ENCODE data around the gene CALML6.

The CALML6 gene

DNA sequence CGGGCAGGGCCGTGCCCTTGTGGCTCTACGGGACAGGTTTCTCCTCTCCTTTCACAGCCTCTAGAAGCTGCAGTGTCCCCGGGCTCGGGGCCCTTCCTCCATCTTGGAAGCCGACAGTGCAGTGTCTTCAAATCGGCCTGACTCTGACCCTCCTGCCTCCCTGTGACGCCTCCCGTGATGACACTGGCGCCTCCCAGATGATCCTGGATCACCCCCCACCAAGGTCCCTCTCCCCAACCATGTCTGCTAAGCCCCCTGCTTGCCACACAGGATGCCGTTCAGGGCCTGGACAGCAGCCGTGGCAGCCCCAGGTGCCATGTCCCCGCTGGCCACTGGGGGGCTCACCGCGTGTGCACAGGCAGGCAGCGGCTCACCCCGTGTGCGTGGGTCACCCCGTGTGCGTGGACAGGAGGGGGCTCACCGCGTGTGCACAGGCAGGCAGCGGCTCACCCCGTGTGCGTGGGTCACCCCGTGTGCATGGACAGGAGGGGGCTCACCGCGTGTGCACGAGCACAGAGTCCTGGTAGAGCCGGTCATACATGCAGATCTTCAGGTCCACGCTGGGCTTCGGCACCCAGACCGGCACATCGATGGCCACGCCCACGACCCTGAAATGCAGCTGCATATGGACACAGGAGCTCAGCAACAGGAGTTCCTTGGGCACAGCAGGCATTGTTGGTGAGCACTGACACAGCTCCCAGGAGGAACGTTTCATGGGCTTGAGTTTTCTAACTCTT, 28.9 kb downstream of the CALML6 start:
- peak in 1 of 2 donors; percentile 46 for DNase-seq

DNA sequence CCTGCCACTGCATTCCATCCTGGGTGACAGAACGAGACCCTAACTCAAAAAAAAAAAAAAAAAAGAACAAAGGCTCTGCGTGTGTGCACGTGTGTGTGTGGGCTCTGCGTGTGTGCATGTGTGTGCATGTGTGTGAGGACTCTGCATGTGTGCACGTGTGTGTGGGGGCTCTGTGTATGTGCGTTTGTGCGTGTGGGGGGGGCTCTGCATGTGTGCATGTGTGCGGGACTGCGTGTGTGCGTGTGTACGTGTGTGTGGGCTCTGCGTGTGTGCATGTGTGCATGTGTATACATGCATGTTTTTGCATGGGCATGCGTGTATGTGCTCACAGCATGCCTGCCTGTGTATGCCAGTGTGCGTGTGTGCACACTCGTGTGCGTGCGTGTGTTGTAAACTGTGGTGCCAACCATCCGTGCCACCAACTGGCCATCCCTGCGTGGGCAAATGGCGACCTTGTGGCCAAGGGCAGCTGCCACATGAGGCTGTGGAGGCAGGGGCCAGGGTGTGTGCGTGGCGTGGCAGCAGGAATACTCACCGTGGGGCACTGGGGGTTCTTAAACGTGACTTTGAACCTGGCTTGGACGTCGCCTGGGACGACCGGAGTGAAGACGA, 30.8 kb downstream of the CALML6 start:
- no peak for DNase-seq

DNA sequence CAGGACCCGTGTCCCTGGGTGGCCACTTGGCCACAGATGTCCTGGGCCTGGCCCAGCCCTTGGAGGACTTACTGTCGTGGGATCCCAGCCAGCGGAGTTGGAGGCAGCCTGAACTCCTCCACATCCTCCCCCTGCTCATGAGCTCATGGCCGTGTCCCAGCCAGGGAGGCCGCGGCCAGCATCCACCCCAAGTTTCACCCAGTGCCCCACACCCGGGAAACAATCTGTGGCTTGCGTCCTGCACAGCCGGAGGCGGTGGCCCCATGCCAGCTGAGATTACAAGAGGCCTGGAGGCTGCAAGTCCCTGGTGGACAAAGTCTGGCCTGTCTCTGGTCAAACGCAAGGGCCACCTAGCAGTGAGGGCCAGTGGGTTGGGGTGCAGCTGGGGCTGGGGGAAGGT, 31.5 kb downstream of the CALML6 start:
- no peak for DNase-seq

DNA sequence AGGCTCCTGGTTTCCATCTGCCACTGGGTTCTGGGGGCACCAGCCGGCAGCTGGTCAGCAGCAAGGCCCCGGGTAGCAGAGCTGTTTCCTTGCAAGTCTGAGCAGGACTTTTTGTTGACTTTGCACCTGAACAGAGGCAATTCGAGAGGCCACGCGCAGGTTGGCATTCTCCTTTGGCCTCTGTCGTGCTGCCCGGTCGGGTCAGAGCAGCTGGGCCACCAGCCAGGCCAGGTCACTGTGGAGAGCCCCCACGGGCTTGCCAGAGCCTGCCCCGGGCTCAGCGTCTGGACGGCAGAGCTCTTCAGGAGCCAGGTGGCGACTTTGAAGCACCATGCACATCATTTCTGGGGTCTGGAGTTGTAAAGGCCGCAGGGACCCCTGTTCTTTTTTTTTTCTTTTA, 32.4 kb downstream of the CALML6 start:
- DNase-seq: no peak

DNA sequence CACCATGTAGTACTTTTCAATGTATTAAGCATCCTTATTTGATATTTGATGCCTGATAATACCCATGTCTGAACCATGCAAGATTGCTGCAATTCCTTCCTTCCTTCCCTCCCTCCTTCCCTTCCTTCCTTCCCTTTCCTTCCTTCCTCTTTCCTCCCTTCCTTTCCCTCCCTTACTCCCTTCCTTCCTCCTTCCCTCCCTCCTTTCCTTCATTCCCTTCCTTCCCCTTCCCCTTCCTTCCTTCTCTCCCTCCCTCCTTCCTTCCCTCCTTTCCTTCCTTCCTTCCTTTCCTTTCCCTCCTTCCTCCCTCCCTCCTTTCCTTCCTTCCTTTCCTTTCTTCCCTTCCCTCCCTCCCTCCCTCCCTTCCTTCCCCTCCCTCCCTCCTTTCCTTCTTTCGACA, 33.7 kb downstream of the CALML6 start:
- DNase-seq: no peak

DNA sequence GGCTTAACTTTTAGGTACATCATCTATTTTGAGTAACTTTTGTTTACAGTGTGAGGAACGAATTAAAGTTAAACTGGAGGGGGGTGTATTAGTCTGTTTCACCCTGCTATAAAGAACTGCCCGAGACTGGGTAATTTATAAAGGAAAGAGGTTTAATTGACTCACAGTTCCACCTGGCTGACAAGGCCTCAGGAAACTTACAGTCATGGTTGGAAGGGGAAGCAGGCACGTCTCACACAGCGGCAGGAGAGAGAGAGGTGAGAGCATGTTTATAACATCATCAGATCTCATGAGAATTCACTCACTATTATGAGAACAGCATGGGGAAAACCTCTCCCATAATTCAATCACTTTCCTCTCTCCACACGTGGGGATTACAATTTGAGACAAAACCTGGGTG, 35.9 kb downstream of the CALML6 start:
- no peak for DNase-seq

DNA sequence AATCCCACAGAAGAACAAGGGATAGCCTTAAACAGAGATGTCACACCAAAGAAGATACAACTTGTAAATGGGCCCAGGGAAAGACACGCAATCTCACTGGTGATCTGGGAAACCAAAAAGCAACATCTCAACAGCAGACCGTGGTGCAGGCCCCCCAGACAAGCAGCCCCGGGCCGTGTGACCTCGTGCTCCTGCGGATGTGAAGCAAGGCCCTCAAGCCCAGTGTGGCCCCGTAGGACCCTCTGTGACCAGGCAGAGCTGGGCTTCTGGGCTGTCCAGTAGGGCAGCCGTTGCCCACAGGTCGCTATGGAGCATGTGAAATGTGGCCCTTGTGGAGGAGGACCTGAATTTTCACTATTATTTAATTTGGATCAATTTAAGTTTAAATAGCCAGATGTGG, 39.0 kb downstream of the CALML6 start:
- DNase-seq: no peak

DNA sequence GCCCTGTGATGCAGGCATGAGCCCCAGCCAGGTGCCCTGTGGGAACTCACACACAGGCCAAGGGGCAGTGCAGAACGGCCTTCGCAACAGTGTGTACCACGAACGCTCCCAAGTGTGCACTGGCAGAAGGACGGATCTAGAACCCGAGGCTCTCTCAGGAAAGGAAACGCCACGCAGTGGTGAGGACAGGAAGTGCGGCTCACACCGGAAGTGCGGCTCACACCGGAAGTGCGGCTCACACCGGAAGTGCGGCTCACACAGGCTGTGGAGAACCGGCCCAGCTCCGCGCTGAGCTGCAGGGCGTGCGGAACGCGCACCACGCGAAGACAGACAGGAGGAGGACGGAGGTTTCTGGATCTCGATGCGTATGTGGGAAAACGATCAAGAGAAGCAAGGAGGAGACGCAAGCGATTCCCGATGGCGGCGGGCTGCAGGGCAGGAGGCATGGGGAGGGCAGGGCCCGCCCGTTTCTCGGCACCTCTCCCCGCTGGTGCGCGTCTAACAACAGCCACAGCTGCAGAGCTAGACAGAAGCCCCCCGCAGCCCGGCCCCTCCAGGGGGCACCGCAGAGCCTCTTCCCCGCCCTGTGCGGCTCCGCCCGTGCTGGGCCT, 39.9 kb downstream of the CALML6 start:
- DNase-seq: no peak

DNA sequence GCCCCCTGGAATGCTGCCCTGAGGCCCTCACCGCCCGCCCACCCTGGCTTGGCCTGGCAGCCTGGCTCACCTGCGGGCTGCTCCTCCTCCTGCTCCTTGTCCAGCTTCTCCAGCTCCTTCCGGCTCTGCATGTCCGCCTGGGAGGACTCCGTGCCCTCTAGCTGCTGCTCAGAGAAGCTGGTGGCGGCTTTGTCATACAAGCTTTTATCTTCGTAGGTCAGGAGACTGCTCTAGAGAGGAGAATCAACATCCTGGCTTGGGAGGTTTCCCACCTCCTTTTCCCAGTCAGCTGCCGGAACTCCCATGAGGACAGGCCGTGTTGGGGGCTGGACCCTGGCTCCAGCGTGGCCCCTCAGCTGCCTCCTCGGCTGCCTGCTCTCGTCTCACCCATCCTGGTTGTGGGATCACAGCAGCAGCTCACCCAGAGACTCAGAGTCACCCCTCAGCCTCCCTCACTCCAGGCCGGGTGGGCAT, 40.6 kb downstream of the CALML6 start:
- no peak for DNase-seq

DNA sequence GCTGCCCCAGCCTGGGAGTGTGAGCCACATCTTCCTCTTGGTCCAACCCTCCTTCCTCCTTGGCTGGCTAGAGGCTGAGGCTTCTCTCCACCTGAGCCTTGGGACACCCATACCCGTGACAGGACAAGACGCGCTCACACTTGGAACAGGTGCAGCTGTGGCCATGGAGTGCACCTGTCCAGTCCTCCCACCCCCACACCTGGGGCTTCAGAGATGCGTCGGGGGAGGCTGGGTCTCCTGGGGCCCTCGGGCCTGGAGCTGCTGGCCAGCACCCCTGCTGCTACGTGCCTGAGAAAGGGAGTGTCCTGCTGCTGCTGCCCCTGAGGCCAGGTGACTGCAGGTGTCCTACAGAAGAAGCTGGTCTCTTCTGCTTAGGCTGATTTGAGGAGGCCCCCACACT, 41.0 kb downstream of the CALML6 start:
- DNase-seq: no peak

DNA sequence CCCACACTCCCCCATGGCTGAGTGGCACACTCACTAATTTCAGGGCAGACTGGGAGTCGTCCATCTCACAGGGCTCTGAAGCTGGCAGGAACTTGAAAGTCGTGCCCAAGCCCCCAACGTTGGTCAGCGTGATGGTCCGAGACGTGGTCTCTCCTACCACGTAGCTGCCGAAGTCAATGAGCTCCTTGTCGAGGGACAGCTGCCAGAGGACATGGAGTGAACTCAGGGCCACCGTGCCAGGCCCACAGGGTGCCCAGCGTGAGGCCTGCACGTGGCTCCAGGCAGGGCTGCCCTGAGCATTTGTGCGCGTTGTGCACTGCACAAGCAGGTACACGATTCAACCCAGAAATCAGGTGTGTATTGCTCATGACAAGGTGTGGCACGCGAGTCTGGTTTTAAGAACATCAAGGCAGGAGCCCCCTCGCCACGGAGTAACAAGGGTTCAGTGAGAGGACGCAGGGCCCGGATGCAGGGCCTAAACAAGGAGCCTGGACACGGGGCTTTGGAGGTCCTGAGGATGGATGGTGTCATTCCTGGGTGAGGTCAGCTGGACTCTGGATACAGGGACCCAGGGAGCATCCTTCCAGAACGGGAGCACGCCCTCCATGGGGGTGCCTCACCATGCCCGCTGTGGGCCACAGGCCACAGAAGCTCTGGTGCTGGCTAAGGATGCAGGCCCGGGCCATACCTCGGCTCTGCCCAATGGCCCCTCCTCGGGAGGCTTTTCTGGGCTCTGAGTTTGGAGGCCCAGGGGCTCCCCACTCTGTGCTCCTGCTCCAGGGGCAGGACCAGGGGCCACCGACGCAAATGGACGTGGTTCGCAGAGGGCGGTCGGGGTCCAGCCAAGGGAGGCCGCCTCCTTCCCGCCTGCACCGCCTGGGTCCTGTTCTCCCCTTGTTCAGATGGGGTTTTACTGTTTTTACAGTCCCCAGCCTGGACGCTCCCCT, 41.8 kb downstream of the CALML6 start:
- DNase-seq: no peak

DNA sequence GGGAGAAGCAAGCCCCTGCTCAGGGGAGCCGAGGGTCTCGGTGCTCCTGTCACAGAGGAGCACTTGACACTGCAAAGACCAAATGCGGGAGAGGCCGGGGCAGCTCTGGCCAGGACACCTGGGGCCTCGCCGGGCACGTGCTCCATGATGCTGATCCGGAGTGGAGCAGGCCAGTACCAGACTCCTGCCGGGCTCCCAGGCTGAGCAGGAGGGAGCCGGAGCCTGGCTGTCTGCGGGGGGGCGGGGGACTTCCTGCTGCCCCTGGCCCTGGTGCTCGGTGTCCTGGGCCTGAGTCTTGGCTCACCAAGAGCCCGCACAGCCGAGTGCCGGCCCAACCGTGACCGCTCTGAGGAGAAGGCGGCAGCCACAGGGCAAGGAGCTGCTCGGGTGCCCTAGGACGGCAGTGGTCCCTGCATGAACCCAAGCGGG, 42.5 kb downstream of the CALML6 start:
- DNase-seq: no peak

DNA sequence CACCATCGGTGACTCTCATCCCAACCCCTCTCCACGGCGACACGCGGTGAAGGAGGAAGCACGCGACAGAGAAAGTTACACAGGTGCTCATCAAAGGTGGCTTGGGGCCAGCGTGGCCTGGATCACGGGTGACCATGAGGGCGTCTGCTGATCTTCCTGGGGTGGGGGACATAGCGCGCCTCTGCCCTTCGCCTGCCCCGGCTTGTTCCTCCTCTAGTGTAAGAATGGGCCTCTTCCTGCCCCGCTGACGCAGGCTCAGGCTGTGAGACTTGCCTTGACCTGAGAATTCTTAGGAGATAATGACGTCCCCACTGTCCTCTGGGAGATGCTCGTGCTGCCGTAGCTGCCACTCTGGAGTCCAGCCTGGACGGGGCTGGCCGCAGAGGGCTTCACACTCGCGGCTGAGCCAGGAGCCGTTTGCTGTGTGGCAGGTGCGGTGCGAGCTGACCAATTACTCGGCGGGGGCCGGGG, 43.0 kb downstream of the CALML6 start:
- DNase-seq: no peak

DNA sequence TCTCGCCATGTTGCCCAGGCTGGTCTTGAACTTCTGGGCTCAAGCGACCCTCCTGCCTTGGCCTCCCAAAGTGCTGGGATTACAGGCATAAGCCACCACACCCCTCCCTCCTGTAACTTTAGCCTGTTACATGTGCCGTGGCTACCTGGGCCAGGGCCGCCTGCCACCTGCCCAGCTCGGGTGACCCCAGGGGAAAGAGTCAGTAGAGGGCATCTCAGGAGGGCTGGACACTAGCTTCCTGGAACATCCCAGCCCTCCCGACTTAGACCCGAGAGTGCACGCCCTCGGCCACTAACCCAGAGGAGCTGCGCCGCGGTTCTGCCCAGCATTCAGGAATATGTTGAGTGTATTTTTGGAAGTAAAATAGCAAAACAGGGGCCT, 44.4 kb downstream of the CALML6 start:
- DNase-seq: no peak

DNA sequence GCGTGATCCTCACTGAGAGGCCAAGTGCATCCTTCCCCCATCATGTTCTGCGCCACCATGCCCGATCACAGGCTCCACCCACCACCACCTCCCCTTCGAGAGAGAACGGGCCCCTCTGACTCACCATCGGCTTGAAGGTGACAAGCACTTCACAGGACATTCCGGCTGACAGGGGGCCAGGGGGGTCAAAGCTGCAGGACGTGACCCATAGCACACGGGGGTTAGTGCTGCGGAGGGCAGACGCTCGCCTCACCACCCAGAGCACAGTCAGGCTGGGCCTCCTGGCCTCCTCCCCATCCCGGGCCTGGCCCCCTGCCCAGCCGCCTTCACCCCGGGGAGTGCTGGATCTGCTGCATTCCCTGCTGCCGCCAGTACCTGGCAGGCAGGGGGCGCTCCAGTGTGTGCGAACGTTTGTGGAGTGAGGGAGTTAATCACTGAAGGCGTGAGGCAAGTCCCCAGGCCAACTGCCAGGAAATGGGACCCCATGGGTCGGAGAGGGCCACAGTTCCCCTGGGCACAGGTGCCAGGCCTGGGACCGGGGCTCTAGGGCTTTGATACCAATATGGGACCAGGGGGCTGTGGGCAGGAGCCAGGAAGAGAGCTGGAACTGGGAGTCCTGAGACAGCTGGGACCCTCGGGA, 44.9 kb downstream of the CALML6 start:
- peak; percentile 26 to 74 for DNase-seq

DNA sequence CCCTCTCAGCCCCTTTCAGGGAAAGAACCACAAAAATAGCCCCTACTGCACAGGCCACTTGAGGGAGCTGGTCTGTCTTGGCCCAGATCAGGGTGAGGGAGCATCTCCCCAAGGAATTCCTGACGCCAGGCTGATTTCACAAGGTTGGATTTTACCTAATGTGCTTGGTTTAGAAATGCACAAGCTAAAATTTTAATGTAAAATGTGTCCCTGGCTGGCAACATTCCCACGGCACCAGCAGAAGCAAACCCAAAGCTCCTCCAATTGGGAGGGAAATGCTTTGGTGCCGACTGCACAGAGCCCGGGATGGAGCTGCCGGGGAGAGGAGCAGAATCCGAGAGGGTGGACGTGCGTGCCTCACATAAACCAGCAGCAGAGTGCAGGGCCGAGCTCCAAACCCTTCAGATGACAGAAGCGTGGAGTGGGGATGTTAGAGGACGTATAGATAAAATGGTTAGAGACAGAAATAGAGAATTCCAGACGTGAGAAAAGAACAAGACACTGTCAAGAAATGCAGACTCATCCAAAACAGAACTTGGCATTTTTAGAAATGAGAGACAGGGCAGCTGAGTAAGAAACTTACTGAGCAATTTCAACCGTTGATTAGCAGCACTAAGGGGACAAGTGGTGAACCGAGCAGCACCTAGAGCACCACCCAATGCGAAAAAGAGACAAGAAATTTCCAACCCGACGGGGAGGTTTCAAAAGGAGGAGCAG, 45.6 kb downstream of the CALML6 start:
- DNase-seq: no peak

DNA sequence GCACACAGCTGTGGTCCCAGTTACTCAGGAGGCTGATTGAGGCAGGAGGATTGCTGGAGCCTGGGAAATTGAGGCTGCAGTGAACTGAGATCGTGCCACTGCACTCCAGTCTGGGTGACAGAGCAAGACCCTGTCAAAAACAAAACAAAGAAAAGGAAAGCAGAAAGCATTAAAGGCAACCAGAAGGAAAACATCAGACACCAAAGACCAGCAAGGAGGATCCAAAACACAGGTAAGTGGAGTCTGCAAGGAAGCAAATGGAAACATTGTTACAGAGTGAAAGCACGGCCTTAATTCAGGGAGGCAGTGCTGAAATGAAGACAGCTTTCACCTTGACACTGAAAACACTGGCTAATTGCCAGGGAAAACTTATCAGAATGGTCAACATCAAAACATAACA, 47.7 kb downstream of the CALML6 start:
- no peak for DNase-seq

DNA sequence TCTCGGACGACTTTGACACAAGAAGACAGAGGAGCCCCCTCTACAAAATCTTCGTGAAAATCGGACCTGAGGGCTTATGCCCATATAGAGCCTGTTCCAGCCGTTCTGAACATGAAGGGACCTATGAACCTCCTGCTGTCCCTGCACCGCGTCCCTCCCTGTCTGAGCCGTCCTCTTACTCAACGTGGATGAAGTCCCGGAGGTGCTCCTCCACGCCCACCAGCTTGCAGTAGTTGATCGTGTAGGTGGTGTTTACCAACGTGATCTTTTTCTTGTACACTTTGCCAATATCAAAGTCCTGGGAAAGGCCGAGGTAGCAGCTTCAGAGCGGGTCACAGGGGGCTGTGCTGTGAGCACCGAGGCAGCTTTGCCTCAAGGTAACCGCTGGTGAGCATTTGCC, 48.5 kb downstream of the CALML6 start:
- no peak for DNase-seq

DNA sequence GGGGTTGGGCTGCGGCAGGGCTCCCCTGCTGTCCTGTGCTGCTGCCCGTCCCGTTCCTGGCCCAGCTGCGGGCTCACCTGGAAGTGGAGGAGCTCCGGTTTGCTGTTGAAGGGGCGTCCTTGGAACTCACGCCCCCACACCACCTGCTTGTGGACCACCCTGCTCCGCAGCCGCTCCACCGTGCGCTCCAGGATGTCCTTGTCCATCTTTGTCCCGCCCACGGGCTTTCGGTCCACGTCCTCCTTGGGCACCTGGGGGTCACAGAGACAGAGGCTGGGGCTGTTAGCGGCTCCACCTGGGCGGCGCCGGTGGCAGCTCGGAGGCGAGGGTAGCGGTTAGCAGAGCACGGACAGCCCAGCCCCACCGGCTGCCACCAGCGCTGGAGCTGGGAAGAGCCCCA, 49.8 kb downstream of the CALML6 start:
- no peak for DNase-seq

DNA sequence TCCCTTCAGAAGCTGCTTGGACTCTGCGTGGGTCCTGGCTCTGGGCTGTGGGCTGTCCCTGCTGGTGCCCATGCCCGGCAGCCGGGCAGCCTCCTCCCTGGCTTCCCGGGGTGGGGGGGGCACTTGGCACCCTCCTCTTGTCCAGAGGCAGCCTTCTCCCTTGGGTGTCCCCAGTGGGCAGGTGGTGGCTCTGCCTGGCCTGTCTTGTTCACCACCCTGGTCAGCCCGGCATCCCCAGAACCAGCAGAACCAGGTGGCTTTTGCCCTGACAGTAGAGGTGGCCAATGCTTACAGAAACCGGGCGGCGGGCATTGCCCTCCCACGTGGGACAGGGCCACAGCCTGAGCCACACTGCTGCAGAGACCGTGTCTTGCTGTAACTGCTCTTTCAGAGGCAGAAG, 50.5 kb downstream of the CALML6 start:
- no peak for DNase-seq

DNA sequence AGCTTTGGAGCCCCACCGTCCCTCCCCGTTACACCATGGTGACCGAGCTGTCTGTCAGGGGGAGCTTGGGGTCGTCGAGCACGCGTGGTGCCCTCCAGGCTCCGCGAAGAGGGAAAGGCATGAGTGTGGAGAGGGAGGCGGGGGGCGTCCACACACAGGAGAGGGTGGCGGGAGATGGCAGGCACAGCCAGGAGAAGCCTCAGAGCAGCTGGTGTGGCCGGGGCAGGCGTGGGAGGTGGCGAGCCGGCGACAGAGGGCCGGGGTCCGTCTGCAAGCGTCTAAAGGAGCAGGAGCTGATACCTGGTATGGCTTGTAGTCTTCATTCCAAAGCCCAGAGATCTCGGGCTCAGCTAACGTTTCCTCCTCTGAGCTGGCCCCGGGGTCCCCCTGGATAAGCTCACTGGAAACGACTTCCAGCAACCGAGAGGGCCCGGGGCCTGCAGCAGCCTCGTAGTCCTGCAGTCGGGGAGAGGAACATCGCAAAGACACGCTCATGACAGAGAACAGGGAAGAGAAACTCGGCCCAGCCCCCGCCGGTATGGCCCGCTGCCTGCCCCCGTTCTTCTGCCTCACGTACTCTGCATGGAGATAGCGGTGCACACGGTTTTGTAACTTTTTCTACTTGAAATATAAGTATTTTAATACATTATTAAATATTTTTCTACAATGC, 51.1 kb downstream of the CALML6 start:
- DNase-seq: peak in 1 of 2 donors; percentile 5
